ENCODE measurements around the gene AFAP1. TPM values are rescaled to one million over a fixed set of nuclear protein-coding genes. Genes with fewer than 3 reads are reported as not detected.
A peak's percentile ranks its signal among the peaks of the same experiment; 100 is the strongest.

AFAP1 gene
- total RNA-seq, 1 experiment from 2014 or later: 94.7 TPM

GRCh38 chr4:7806338-7807090, 133.1 kb downstream of the AFAP1 start:
- DNase-seq (ENCODE audit: low read depth, low spot score) (no peak), ATAC-seq (peak; percentile 62)
- ChIA-PET POLR2A (interaction anchor here (0.9 kb wide), 1 partner anchor 36 kb away, joined by 3 read pairs; no protein-coding TSS in a partner anchor), CTCF (interaction anchor here (0.7 kb wide), 1 partner anchor 35 kb away, joined by 4 read pairs; no protein-coding TSS in a partner anchor)
- Histone ChIP-seq H3K4me1 (ENCODE audit: control insufficient read depth, insufficient read depth, low read length) (peaks cover 59% of the 10 kb centered on the region), H3K27ac (ENCODE audit: low read length) (peak overlapping the region; percentile 96), H3K36me3 (ENCODE audit: control insufficient read depth, insufficient read depth, low read length) (peaks cover 3% of the 10 kb centered on the region), H3K27me3 (ENCODE audit: control insufficient read depth, insufficient read depth, low read length) (no peaks in the 10 kb centered on the region), H3K9me3 (ENCODE audit: control insufficient read depth, insufficient read depth, low read depth, low read length) (no peaks in the 10 kb centered on the region), H3K4me3 (ENCODE audit: low read depth in 2 of 2, low read length in 2 of 2) (no peak overlapping the region)
- BruUV-seq (replicated peaks): no TSS peak
- intact Hi-C loops (cut with micrococcal nuclease; ENCODE audit: unreplicated experiment): no loop called here
- TF ChIP-seq POLR2AphosphoS5 (IDR thresholded peaks at IDR 0.05; ENCODE audit: low read depth, low read length): no peak
- no peak for TF ChIP-seq SIN3A (IDR thresholded peaks at IDR 0.05; ENCODE audit: borderline replicate concordance, insufficient read depth, low read depth, low read length)
- no peak for TF ChIP-seq CTCF (IDR thresholded peaks at IDR 0.05)
- no peak for TF ChIP-seq REST (IDR thresholded peaks at IDR 0.05; ENCODE audit: insufficient read depth in 1 of 2, low read depth in 2 of 2, low read length in 1 of 2)
- in situ Hi-C loops (cut with HindIII; ENCODE audit: low pct_unique_long_range_greater_than_20kb, low sequenced_read_pairs): no loop called here

GRCh38 chr4:7805533-7806337, 133.9 kb downstream of the AFAP1 start:
- Histone ChIP-seq H3K36me3 (ENCODE audit: control insufficient read depth, insufficient read depth, low read length) (peaks cover 6% of the 10 kb centered on the region), H3K9me3 (ENCODE audit: control insufficient read depth, insufficient read depth, low read depth, low read length) (no peaks in the 10 kb centered on the region), H3K4me1 (ENCODE audit: control insufficient read depth, insufficient read depth, low read length) (peaks cover 59% of the 10 kb centered on the region), H3K27ac (ENCODE audit: low read length) (peak overlapping the region; percentile 96), H3K4me3 (ENCODE audit: low read depth in 2 of 2, low read length in 2 of 2) (peak overlapping the region in 1 of 2 experiments; percentile 23; a peak in 2 of 4 replicates), H3K27me3 (ENCODE audit: control insufficient read depth, insufficient read depth, low read length) (no peaks in the 10 kb centered on the region)
- ChIA-PET POLR2A (no interaction called here), CTCF (interaction anchor here (0.7 to 1.1 kb wide), 2 partner anchors 16 to 35 kb away, joined by 3 to 4 read pairs; no protein-coding TSS in a partner anchor)
- ATAC-seq: peak; percentile 82
- in situ Hi-C loops (cut with HindIII; ENCODE audit: low pct_unique_long_range_greater_than_20kb, low sequenced_read_pairs) (no loop called here), intact Hi-C loops (cut with micrococcal nuclease; ENCODE audit: unreplicated experiment) (no loop called here)
- no TSS peak for BruUV-seq (replicated peaks)
- TF ChIP-seq REST (IDR thresholded peaks at IDR 0.05; ENCODE audit: insufficient read depth in 1 of 2, low read depth in 2 of 2, low read length in 1 of 2) (no peak), POLR2AphosphoS5 (IDR thresholded peaks at IDR 0.05; ENCODE audit: low read depth, low read length) (peak; percentile 38; the same call in 1 of the 2 replicates)
- DNase-seq (ENCODE audit: low read depth, low spot score): peak; percentile 30
